B cell (primary cell): ENCODE data around the gene AQP10.

ENCODE experiments used
- EZH2 ChIP-seq: IDR thresholded peaks from 2 replicates; pipeline ENCODE4 v1.6.1; 2012; ENCODE audit warnings: borderline replicate concordance, low read depth, mild to moderate bottlenecking, moderate library complexity, low read length; ENCODE audit not compliant: insufficient read depth, poor library complexity, severe bottlenecking
- TF ChIP-seq, protein P1 (sequence below): fragments of 200-600 bp; IDR thresholded peaks from one replicate; pipeline ENCODE4 v1.8.0; 2022; ENCODE audit warnings: antibody characterized with exemption, mild to moderate bottlenecking

DNA sequence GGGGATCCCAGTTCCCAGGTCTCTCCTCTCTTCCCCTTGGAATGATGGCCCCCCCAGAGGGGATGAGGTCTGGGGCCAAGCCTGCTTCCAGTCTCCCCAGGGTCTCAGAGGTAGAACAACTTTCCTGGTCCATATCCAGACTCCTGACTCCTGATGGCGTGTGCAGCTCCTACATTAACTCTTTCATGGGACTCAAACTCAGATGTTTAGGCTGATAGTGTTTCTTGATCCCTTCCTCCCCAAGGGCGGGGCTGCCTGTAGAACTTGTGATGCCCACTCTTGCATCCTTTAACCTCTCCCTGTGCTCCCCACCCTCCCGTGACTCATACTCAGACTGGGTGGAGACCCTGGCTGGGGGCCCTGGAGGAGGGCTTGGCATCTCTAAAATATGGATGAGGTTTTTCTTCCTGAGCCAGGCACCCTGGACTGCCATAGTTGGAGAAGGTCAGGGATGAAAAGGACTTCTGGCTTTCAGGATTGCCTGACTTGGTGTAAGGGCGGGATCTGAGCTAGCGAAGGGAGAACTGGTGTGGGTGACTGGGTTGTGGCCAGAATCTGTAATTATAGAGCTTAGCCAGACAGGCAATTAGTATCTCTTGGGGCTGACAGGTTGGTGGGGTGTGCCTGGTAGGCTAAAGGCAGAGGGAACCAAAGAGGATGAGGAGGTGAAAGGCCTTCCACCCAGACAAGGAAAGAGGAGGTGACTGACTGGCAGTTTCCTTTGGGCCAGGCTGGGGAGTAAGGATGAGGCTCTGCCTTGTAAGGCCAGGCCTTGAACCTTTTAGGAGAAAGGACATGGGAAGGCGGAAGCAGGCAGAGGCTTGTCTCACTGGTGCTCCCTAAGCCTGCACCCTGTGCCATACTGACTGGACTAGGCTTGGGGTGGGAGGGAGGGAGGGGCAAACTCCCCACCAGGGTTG is 5.9 kb downstream of the AQP10 start:
- TF ChIP-seq, protein P1, sequence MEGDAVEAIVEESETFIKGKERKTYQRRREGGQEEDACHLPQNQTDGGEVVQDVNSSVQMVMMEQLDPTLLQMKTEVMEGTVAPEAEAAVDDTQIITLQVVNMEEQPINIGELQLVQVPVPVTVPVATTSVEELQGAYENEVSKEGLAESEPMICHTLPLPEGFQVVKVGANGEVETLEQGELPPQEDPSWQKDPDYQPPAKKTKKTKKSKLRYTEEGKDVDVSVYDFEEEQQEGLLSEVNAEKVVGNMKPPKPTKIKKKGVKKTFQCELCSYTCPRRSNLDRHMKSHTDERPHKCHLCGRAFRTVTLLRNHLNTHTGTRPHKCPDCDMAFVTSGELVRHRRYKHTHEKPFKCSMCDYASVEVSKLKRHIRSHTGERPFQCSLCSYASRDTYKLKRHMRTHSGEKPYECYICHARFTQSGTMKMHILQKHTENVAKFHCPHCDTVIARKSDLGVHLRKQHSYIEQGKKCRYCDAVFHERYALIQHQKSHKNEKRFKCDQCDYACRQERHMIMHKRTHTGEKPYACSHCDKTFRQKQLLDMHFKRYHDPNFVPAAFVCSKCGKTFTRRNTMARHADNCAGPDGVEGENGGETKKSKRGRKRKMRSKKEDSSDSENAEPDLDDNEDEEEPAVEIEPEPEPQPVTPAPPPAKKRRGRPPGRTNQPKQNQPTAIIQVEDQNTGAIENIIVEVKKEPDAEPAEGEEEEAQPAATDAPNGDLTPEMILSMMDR, result no peak
- TF ChIP-seq EZH2, result no peak
